Effector CD8-positive, alpha-beta T cell (primary cell): Measurements from ENCODE around the gene LFNG.

Experiments
- DNase-seq: peaks from one replicate; lab custom pipeline; 2025; lab: John Stamatoyannopoulos, UW

LFNG gene

DNA sequence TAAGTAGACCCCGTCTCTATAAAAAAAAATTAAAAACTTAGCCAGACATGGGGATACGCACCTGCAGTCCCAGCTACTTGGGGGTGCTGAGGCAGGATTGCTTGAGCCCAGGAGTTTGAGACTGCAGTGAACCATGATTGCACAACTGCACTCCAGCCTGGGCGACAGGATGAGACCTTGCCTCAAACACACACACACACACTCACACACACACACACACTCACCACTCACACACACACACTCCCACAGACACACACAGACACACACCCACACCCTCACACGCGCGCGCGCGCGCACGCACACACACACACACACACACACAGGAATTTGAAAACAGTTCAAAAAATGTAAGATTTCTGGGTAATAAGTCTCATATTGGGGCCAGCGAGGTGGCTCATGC lies 34.7 kb upstream of the LFNG start:
- DNase-seq = no peak

DNA sequence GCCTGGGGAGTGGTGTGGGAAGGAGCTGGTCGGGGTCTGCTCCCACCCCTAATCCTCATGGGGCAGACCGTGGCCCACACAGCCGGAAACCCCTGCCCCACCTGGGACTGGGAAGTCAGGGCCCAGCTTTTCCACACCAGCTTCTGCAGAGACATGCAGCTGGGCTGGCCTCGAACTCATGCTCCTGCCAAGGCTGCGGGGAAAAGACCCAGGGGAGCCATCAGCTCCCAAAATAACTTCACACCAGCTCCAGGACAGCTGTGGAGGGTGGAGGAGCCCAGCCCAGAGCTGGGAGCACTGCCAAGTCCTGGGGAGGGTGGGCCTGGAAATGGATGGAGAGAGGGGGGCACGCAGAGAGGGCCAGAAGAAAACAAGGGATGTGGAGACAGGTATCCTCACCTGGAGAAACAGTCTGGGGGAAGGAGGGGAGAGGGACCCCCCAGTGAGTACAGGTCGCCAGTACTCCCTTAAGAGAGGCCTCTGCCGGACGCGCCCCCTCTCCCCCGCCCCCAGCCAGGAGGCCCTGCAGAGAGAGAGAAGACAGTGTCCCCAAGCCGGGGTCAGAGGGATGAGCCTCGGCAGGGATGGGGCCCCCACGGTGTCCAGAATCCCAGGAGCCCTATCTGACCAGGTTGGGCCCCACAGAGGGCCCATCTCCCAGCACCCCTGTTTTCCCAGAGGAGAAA lies 31.8 kb upstream of the LFNG start:
- DNase-seq = no peak

DNA sequence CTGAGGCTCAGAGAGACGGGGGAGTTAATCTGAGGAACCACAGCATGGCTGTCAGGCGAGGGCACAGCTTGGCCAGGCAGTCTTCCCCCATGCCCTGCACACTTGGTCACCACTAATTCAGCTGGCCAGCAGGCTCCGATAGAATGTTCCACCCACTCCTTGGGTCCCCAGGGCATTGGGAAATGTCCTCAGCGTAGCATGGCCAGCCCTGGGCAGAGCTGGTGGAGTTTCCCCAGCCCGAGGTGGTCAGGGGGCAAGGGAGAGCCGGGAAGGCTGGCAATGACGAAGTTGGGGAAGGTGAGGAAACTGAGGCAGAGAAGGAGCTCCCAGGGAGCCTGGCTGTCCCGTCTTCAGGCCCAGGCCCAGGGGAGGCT lies 31.3 kb upstream of the LFNG start:
- no peak for DNase-seq

DNA sequence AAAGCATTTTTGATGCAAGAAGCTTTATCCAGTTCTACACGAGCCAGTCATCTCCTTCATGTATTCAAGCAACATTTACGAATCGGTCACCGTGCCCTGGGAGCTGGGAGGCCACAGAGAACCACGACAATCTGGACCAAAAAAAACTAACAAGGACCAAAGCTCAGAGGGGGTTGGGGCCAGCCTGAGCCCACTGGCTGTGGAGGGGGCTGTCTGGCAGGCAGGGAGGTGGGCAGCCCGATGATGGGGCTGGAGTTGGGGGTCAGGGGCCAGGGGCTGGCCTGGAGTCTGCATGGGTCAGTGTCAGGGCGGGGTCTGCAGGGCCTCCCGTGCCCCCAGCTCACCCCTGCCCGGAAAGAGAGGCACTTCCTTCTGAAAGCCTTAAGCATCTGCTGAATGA lies 30.9 kb upstream of the LFNG start:
- no peak for DNase-seq

DNA sequence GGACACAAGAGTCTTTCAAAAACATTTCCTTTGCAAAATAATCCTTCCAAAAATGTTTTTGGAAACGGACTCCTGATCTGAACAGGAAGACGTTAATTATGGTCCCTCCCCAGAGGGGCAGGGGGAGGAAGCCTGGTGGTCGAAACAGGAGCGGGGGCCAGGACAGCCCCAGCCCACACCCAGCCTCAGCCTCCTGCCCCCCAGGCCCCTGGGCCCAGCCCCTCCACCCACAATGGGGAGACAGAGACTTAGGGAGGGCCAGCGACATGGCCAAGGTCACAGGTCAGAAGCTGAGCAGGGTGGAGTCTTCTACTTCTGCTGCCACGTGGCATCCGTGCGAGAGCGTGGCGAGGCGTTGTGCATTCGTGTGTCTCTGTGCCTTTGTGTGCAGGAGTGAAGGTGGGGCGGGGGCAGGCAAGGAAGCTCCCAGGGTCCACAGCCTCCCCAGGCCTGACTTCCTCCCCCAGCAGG lies 29.4 kb upstream of the LFNG start:
- DNase-seq = no peak

DNA sequence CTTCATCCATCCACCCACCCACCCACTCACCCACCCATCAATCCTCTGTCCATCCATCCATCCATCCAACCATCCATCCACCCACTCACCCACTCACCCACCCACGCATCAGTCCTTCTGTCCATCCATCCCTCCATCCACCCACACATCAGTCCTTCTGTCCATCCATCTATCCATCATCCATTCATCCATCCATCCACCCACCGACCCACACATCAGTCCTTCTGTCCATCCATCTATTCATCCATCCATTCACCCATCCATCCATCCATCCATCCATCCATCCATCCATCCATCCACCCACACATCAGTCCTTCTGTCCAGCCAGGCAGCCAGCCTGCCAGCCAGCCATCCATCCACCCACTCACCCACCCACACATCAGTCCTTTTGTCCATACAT lies 27.5 kb upstream of the LFNG start:
- DNase-seq = no peak

DNA sequence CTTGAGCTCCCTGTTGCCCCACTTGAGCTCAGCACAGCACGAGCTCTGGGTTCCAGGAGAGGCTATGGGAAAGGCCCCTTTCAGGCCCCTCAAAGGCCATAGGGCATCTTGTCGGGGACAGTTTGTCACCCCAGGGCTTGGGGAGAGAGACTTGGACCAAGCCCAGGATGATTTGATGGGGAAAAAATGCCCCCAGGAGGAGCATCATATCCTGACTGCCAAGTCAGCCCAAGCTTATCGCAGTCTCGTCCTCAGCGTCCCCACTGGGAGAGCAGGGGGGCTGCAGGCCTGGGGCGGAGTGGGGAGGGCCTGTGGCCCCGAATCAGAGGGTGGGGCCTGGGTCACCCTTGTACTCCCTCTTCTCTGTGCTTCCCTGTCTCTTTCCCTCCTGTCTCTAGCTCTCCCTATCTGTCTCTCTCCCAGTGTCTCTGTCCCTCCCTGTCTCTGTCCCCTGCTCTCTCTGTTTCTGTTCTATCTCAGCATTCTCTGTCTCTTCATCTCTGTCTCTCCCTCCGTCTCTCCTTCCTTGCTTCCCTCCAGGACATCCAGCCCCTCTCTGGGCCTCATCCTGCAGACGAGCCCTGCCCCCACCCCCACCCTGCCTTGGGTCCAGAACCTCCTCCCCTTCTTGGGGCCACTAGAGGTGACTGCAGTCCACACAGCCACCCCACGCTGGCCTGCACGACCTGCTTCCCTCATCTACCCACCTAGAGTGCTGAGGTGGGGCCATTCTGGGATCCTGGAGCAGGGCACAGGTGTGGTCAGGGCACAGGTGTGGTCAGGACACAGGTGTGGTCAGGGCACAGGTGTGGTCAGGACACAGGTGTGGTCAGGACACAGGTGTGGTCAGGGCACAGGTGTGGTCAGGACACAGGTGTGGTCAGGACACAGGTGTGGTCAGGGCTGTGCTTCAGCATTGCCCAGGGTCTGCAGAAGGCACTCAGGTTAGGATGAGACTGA lies 26.1 kb upstream of the LFNG start:
- no peak for DNase-seq

DNA sequence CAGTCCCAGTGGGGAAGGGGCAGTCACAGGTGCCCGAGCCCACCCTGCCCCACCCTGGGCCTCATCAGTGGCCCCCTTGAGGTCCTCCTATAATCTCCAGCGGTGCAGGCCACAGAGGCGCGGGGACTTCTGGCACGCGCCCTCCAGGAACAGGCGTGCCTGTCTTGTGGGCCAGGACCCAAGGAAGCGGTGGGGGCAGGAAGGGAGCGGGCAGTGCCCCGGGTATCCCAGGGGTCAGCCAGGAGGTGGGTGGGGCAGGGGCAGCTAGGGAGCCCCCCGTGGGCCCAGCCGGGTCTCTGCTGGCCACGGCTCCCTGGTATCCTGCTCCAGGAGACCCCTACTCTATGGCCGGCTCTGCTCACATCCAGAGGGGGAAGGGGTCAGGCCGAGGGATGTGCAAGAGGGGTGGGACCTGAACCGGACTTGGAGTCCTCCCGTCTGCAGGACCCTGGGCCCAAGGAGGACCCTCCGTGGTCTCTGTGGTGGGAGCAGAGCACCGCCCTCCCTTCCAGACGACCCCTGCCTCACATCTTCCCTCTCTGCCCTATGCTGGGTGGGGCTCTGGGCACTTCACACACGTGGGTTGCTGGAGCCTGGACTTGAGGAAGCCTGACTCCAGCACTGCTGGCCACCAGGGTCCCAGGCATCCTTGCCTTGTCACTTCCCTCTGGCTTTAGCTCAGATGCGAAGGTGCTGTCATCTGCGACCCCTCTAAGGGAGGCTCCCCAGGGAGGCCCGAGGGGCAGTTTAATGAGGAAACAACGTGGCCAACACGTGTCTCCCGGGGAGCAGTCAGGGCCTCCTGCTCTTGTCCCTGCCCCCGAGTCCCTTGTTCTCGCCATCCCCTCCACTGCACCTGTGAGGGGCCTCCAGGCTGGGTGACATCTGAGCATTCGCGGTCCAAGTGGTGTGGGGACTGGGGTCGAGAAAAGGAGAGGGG lies 25.1 kb upstream of the LFNG start:
- DNase-seq = no peak

DNA sequence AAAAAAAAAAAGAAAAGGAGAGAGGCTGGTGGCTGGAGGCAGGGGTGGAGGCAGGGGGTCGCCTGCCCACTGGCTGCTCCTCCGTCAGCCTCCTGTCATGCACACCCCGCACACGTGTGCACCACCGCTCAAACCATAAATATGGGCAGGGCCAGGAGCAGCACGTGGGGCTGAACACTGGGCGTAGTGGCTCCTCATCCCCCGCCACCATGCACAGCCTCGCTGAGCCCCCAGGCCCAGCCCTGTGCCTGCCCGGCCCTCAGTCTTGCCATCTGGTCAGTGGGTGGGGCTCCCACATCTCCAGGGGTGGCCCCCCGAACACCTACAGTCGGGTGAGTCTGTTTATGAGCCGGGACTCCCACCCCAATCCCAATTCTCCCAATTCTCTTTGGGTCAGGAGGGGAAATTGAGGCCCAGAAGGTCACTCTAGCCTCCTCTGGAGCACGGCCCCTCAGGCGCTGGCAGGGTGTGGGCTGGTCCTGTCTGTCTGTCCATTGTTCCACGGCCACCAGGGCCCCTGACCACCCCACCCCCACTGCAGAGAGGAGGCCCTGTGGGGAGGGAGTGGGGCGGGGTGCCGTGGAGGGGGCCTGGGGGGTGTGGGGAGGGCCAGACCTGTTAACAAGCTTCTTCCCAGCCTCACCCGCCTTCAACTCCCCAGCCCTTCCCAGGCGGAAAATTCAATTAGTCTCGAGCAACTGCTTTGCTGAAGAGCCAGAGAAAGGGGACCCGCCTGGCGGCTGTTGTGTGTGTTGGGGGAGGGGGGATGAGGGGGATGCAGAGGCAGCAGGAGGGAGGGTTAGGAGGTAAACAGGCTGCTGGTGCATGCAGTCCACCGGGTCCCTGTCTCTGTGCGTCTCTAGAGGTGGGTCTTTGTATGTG lies 23.9 kb upstream of the LFNG start:
- DNase-seq = no peak

DNA sequence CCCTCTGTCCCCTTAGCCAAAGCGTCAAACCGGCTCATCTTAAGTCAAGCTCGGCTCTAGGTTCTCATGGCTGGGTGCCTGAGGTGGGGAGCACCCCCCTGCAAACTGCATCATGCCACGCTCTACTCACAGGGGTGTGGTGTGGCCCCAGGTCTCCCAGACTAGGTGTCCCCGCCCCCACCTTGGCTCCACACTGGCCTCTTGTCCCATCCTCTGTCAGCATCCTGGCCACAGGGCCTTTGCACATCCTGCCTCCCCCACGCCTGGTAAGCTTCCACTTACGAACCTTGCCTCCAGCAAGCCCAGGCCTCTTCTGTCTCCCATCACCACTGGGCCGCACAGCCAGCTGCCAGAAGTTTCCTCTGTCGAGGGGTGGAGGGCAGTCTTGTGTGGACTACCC lies 23.2 kb upstream of the LFNG start:
- DNase-seq = no peak

DNA sequence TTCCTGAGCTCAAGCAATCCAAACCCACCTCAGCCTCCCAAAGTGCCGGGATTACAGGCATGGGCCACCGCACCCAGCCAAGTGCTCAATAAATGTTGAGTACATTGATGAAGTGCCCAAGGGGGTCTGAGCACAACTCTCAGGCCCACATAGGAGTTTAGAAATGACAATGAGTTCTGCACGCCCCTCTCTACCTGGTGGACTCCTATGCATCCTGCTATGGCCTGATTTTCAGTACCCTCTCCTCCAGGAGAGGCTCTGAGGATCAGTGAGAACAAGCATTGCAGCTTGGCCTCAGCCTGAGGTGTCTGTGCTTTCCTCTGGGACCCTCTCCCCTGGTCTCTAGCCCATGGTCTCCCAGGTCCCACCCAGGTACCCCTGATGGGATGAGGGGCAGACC lies 22.5 kb upstream of the LFNG start:
- no peak for DNase-seq

DNA sequence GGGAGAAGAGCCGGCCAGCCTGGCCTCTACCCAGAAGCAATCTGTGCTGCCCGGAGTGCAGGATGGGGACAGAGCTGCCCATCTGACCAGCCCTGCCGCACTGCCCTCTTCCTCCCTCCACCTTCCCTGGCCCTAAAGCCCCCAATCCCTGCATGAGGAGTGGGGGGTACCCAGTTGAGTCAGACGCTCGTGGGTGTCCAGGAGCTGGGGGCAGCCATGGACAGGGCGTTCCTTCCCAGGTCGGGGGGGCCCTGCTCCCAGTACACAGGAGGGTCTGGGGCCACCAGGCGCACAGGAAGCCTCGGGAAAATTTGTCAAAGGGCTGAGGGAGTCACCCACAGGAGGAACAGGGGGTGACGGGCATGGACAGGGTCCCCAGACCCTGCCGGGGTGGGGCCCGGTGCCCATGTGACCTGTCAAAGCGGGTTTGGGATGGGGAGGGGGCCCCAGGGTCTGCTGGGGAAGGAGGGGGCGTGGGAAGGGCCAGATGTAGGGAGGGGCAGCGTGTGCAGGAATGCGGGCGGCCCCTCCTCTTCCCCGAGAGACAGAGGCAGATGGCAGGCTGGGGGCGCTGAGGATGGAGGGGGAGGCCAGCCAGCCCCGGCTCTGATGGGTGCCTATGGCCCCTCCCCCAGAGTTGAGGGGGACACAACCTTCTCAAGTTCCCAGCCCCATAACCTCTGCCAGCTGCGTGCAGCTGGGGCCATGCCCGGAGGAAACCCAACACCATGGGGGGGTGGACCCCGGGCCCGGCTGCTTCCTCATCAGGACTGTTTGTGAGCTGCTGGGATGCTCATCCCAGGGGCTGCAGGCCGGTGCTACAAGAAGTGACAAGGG lies 21.9 kb upstream of the LFNG start:
- no peak for DNase-seq

DNA sequence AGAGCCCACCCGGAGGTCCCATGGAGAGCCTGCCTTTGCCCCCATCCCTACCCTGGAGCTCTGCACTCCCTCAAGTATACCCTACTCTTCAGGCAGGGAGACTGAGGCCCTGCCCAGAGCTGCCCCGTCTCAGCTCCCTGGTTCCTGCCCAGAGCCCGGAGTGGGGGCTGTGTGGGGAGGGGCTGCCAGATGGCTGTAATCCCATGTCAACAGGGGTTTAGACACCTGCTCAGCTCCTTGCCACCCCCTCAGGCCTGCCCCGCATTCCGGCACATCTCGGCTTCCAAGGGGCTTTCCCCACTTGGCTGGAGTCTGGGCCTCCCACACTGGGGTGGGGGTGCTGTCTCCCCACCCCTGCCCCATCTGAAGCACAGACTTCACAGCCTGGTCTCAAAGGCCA lies 20.9 kb upstream of the LFNG start:
- no peak for DNase-seq

DNA sequence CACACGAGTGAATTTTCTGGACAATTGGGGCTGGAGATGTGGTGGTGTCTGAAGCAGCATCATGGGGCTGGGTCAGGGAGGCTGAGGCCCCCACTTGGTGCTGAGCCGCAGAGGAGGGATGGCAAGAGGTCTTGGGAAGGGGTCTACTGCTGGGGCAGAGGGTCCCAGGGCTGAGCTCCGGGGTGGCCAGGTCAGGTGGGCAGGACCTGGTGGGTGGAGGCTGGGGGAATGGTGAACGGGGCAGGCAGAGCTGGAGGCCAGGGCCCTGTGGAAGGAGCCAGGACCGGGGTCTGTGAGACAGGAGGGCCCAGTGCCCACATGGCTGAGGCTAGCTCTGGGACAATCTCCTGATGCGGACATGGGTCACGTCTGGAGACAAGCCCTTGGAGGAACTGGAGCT lies 20.4 kb upstream of the LFNG start:
- DNase-seq = no peak

DNA sequence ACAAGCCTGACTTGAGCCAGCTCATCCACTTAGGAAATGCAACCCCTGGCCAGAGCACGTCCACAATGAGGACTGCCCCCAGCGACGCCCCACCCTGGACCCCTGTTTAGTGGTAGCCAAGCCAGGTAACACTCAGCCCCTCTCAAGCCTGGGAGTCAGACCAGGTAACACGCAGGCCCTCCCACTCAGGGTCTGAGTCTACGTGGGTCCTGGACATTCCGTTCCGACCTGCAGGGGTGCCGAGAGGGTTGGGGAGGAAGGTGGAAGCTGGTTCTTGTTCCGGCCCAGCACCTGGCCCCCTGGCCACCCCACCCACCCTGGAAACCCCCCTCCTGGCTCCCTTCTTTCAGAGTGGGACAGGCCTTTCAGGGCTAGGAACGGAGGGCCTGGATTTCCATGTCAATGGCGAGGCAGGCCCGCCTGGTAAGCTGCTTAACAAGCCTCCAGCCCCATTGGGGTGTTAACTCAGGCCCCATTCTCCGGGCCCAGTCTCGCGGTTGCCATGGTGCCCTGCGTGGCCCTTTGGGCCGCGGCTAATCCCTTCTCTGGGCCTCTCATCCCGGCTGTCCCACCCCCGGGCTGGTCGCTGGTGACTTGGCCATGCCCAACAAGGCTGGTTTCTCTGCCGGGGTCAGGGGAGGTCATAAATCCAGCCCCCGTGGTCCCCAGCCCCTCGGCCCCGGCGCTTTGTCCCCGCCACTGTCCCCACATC lies 19.7 kb upstream of the LFNG start:
- DNase-seq = no peak

DNA sequence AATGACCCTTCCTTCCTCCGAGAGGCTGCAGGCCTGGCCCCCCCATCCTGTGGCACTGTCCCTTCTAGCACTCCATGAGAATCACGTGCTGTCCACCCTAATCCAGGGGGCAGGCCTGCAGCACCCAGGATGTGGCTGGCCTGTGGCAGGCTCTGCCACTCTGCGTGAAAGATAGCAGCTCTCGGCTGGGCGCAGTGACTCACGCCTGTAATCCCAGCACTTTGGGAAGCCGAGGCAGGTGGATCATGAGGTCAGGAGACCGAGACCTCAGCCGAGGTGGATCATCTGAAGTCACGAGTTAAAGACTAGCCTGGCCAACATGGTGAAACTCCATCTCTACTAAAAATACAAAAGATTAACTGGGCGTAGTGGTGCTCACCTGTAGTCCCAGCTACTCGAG lies 18.9 kb upstream of the LFNG start:
- no peak for DNase-seq

DNA sequence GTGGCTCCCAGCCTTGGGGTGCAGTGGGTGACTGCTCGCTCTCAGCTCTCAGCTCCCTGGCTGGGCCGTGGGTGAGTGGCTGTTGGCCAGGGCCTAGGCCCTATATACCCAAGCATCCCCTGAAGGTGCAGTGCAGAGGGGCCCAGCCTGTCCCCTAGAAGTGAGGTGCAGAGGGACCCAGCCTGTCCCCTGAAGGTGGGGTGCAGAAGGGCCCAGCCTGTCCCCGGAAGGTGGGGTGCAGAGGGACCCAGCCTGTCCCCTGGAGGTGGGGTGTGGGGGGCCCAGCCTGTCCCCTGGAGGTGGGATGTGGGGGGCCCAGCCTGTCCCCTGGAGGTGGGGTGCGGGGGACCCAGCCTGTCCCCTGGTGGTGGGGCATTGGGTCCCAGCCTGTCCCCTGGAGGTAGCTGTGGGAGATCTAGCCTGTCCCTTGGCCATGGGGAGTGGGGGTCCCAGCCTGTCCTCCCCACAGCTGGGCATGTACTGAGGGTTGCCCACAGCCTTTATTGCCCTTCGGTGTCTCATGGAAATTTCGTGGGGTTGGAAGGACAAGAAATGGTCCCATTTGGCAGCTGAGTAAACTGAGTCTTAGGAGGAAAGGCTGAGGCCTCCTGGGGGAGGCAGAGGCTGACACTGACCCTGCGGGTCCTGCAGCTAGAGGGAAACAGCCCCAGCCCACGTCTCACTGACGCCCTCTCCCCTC lies 17.5 kb upstream of the LFNG start:
- DNase-seq = no peak

DNA sequence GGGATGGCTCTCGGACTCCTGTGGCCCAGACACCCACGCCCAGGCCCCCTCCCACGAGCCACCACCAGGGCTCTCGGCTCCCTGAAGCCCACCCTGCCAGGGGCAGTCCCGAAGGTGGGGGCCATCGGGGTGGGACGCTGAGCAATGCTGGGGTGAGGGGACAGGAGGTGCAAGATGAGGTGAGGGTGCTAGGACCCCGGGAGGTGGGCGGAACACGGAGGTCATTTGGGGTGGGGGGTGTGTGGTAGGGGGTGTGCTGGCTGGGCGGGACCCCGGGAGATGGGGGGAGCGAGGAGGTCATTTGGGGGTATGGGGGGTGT lies 17.0 kb upstream of the LFNG start:
- DNase-seq = no peak
